Measurements from ENCODE around the gene CABP2.

DNA sequence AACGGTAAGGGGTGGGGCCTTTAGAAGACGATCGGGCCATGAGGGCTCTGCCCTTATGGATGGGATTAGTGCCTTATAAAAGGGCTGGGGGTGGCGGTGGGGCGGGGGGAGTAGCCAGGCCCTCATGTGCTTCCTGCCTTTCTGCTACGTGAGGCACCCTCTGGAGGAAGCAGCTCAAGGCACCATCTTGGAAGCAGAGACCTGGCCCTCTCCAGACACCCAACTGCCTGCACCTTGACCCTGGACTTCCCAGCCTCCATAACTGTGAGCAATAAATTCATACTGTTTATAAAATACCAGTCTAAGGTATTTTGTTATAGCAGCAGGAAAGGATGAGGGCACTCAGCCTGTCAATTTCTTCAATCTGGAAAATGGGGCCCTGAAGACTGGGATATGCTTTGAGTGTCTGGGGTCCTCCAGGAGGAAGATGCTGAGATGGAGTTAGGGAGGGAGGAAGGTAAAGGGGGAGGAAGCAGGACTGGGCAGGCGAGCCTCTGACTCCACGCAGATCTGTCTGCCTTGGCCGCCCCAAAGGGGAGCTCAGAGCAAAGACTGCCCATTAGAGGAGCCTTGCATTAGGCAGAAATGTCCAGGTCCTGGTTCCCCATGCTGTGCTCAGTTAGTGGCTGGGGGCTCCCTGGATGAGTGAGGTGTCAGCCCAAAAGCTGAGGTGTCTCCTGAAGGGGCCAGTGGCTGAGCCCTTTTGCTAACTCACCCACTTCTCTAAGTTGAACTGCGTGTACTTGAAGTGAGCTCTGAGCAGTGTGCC is 5.3 kb downstream of the CABP2 start:
- TF ChIP-seq, protein P1, sequence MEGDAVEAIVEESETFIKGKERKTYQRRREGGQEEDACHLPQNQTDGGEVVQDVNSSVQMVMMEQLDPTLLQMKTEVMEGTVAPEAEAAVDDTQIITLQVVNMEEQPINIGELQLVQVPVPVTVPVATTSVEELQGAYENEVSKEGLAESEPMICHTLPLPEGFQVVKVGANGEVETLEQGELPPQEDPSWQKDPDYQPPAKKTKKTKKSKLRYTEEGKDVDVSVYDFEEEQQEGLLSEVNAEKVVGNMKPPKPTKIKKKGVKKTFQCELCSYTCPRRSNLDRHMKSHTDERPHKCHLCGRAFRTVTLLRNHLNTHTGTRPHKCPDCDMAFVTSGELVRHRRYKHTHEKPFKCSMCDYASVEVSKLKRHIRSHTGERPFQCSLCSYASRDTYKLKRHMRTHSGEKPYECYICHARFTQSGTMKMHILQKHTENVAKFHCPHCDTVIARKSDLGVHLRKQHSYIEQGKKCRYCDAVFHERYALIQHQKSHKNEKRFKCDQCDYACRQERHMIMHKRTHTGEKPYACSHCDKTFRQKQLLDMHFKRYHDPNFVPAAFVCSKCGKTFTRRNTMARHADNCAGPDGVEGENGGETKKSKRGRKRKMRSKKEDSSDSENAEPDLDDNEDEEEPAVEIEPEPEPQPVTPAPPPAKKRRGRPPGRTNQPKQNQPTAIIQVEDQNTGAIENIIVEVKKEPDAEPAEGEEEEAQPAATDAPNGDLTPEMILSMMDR (IDR thresholded peaks at IDR 0.05; ENCODE audit: low read depth, low read length, poor library complexity, severe bottlenecking) = no peak
- TF ChIP-seq EZH2phosphoT487 (IDR thresholded peaks at IDR 0.05; ENCODE audit: borderline replicate concordance, low read length) = no peak
